Measurements from ENCODE around the gene PLCB3.

PLCB3 gene

DNA sequence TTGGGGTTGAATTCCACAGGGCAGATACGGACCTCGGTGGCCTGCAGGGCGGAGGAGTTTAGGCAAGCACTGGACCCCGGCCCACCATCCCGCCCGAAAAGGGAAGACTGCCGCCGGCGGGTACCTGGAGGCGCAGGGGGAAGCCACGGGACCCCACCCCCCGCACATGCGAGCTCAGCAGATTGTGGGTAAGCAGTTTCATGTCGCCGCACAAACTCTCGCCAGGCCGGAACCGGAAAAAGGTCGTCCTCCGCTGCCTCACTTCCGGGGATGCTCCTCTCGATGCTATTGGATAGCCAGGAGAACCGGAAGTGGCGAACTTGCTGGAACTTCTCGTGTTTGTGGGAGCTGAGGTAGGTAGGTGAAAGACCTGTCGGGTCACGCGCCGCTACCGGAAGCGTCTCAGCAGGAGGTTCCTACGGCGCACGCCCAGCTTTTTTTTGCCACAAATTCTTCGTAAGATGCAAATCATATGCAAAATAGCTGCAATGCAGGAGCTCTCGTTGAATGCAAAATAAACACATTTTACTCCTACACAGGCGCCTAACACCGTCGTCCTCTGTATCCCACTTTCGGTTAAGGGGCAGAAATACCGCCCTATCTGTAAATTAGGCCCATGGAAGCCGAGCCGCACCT is 66.1 kb downstream of the PLCB3 start, which contains the start of gene TRMT112:
TSS of gene TRMT112 (minus strand) at position 235 of the 636 bp plus-strand sequence. CDS start at position 202, 33 bp downstream.
- TF ChIP-seq SPI1 (IDR thresholded peaks at IDR 0.05; ENCODE audit: borderline replicate concordance, low read depth) (peak; percentile 48; the same call in 1 of the 2 replicates), POLR2AphosphoS5 (IDR thresholded peaks at IDR 0.05; ENCODE audit: low read depth) (peak; percentile 86), GABPA (IDR thresholded peaks at IDR 0.05; ENCODE audit: low read depth) (peak; percentile 97)
- TF ChIP-seq, protein P1, sequence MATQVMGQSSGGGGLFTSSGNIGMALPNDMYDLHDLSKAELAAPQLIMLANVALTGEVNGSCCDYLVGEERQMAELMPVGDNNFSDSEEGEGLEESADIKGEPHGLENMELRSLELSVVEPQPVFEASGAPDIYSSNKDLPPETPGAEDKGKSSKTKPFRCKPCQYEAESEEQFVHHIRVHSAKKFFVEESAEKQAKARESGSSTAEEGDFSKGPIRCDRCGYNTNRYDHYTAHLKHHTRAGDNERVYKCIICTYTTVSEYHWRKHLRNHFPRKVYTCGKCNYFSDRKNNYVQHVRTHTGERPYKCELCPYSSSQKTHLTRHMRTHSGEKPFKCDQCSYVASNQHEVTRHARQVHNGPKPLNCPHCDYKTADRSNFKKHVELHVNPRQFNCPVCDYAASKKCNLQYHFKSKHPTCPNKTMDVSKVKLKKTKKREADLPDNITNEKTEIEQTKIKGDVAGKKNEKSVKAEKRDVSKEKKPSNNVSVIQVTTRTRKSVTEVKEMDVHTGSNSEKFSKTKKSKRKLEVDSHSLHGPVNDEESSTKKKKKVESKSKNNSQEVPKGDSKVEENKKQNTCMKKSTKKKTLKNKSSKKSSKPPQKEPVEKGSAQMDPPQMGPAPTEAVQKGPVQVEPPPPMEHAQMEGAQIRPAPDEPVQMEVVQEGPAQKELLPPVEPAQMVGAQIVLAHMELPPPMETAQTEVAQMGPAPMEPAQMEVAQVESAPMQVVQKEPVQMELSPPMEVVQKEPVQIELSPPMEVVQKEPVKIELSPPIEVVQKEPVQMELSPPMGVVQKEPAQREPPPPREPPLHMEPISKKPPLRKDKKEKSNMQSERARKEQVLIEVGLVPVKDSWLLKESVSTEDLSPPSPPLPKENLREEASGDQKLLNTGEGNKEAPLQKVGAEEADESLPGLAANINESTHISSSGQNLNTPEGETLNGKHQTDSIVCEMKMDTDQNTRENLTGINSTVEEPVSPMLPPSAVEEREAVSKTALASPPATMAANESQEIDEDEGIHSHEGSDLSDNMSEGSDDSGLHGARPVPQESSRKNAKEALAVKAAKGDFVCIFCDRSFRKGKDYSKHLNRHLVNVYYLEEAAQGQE (IDR thresholded peaks at IDR 0.05; ENCODE audit: insufficient replicate concordance, low read depth) = no peak
- DNase-seq (ENCODE audit: low read depth in 1 of 2, low spot score in 1 of 2) = peak; percentile 96 to 100
- H3K27me3 ChIP-seq (ENCODE audit: insufficient read depth, poor library complexity, severe bottlenecking) = no peaks in the 10 kb centered on the region
- peak within 1 kb of the TSS; percentile 92 for H3K4me3 ChIP-seq (replicated peaks; ENCODE audit: insufficient read depth, low read length)
- H3K27ac ChIP-seq (replicated peaks) = peak within 1 kb of the TSS; percentile 96

GRCh38 chr11:64317961-64318765 is 66.8 kb downstream of the PLCB3 start, which contains the start of gene PRDX5:
TSS of gene PRDX5 (plus strand) at chr11:64318121. CDS start at chr11:64318216, 95 bp downstream.
- DNase-seq (ENCODE audit: low read depth in 1 of 2, low spot score in 1 of 2) = peak; percentile 97 to 98
- peak; percentile 74 for TF ChIP-seq POLR2AphosphoS5 (IDR thresholded peaks at IDR 0.05; ENCODE audit: low read depth)
- TF ChIP-seq CTCF (IDR thresholded peaks at IDR 0.05; ENCODE audit: insufficient read depth, low read length) = peak; percentile 29
- TF ChIP-seq SPI1 (IDR thresholded peaks at IDR 0.05; ENCODE audit: borderline replicate concordance, low read depth) = peak; percentile 49; the same call in 1 of the 2 replicates
- no peak for TF ChIP-seq GABPA (IDR thresholded peaks at IDR 0.05; ENCODE audit: low read depth)
- TF ChIP-seq, protein P1 (IDR thresholded peaks at IDR 0.05; ENCODE audit: insufficient replicate concordance, low read depth) = peak; percentile 22
- Histone ChIP-seq H3K4me3 (replicated peaks; ENCODE audit: insufficient read depth, low read length) (peak within 1 kb of the TSS; percentile 92), H3K27me3 (ENCODE audit: insufficient read depth, poor library complexity, severe bottlenecking) (no peaks in the 10 kb centered on the region), H3K27ac (replicated peaks) (peak within 1 kb of the TSS; percentile 96)

All from HL-60 (cell line).